Measurements from ENCODE around the gene CD180.

CD180 gene

DNA sequence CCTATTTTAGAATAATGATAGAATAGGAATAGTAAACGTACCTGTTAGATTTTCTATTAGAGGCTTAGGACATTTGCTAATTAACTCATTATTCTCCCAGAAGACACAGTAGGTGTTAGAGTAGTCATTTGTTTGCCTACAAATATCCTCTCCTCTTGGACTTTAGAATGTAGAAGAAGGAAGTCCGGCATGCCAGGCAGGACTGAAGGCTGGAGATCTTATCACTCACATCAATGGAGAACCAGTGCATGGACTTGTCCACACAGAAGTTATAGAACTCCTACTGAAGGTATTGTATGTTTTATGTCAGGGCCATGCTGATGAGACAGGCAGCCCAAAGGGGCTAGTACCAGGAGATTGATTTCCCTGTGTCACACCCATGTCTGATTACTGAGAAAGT is 43.3 kb downstream of the CD180 start:
- H3K79me2 ChIP-seq, result peaks cover 2% of the 10 kb centered on the region
- H3K9ac ChIP-seq, result no peak overlapping the region
- no peak overlapping the region for H2AFZ ChIP-seq
- no peaks in the 10 kb centered on the region for H3K27me3 ChIP-seq (ENCODE audit: control insufficient read depth, insufficient read depth, low read length)
- H3K4me3 ChIP-seq (ENCODE audit: low read depth, low read length), result no peak overlapping the region
- no peaks in the 10 kb centered on the region for H3K9me3 ChIP-seq (ENCODE audit: control insufficient read depth, low read length)
- TF ChIP-seq, protein P1, sequence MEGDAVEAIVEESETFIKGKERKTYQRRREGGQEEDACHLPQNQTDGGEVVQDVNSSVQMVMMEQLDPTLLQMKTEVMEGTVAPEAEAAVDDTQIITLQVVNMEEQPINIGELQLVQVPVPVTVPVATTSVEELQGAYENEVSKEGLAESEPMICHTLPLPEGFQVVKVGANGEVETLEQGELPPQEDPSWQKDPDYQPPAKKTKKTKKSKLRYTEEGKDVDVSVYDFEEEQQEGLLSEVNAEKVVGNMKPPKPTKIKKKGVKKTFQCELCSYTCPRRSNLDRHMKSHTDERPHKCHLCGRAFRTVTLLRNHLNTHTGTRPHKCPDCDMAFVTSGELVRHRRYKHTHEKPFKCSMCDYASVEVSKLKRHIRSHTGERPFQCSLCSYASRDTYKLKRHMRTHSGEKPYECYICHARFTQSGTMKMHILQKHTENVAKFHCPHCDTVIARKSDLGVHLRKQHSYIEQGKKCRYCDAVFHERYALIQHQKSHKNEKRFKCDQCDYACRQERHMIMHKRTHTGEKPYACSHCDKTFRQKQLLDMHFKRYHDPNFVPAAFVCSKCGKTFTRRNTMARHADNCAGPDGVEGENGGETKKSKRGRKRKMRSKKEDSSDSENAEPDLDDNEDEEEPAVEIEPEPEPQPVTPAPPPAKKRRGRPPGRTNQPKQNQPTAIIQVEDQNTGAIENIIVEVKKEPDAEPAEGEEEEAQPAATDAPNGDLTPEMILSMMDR (IDR thresholded peaks at IDR 0.05), result no peak
- no peak overlapping the region for H3K4me2 ChIP-seq (ENCODE audit: low read length)
- peaks cover 19% of the 10 kb centered on the region for H3K4me1 ChIP-seq
- no peaks in the 10 kb centered on the region for H3K36me3 ChIP-seq (ENCODE audit: control insufficient read depth, insufficient read depth, low read length)
- no peak overlapping the region for H3K27ac ChIP-seq

DNA sequence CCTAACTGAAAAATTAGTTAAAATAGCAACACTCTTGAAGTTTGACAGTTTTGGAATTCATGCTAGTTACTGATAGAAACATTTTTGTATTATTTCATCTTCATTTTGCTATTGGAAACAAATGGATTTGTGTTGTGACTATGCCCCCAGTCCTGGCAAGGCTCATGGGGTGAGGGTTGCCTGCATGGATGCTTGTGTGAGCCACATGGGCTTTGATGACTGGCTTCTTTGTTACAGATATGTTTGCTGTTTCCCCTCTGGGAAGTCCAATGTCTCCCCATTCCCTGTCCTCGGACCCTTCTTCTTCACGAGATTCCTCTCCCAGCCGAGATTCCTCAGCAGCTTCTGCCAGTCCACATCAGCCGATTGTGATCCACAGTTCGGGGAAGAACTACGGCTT is 44.2 kb downstream of the CD180 start:
- Histone ChIP-seq H3K4me1 (peaks cover 19% of the 10 kb centered on the region), H3K79me2 (peaks cover 2% of the 10 kb centered on the region), H3K27me3 (ENCODE audit: control insufficient read depth, insufficient read depth, low read length) (no peaks in the 10 kb centered on the region), H3K9ac (no peak overlapping the region), H3K4me2 (ENCODE audit: low read length) (no peak overlapping the region), H3K4me3 (ENCODE audit: low read depth, low read length) (no peak overlapping the region), H3K27ac (no peak overlapping the region), H3K9me3 (ENCODE audit: control insufficient read depth, low read length) (no peaks in the 10 kb centered on the region), H2AFZ (no peak overlapping the region), H3K36me3 (ENCODE audit: control insufficient read depth, insufficient read depth, low read length) (no peaks in the 10 kb centered on the region)
- TF ChIP-seq, protein P1 (IDR thresholded peaks at IDR 0.05), result no peak

DNA sequence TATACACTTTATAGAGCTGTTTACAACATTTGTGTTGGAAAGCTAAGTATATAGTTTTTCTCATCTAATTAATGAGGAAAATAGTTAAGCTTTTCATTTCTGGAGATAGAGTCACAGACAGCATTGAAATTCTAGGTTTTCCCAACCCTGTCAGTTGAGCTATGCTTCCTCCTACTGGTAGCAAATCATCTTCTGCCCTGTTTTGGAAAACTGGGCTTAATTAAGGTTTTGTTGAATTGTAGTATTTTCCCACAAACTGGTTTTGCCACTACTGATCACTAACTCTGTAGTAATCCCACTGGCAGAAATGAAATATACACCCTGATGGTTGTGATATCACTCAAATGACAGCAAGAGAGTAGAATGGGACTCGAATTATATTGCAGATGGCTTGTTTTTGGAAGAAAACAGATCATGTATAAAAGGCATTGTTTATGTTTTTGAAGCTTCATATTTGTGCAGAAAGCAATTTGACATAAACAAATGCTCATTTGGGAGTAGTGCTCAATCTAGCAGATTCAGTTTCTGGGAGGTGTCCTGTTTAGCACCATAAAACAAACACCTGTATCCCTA is 46.6 kb downstream of the CD180 start:
- Histone ChIP-seq H3K9ac (no peak overlapping the region), H3K36me3 (ENCODE audit: control insufficient read depth, insufficient read depth, low read length) (no peaks in the 10 kb centered on the region), H2AFZ (no peak overlapping the region), H3K4me1 (peaks cover 19% of the 10 kb centered on the region), H3K4me2 (ENCODE audit: low read length) (no peak overlapping the region), H3K9me3 (ENCODE audit: control insufficient read depth, low read length) (no peaks in the 10 kb centered on the region), H3K27ac (no peak overlapping the region), H3K79me2 (peaks cover under 1% of the 10 kb centered on the region), H3K27me3 (ENCODE audit: control insufficient read depth, insufficient read depth, low read length) (no peaks in the 10 kb centered on the region), H3K4me3 (ENCODE audit: low read depth, low read length) (no peak overlapping the region)
- TF ChIP-seq, protein P1 (IDR thresholded peaks at IDR 0.05), result peak; percentile 37

DNA sequence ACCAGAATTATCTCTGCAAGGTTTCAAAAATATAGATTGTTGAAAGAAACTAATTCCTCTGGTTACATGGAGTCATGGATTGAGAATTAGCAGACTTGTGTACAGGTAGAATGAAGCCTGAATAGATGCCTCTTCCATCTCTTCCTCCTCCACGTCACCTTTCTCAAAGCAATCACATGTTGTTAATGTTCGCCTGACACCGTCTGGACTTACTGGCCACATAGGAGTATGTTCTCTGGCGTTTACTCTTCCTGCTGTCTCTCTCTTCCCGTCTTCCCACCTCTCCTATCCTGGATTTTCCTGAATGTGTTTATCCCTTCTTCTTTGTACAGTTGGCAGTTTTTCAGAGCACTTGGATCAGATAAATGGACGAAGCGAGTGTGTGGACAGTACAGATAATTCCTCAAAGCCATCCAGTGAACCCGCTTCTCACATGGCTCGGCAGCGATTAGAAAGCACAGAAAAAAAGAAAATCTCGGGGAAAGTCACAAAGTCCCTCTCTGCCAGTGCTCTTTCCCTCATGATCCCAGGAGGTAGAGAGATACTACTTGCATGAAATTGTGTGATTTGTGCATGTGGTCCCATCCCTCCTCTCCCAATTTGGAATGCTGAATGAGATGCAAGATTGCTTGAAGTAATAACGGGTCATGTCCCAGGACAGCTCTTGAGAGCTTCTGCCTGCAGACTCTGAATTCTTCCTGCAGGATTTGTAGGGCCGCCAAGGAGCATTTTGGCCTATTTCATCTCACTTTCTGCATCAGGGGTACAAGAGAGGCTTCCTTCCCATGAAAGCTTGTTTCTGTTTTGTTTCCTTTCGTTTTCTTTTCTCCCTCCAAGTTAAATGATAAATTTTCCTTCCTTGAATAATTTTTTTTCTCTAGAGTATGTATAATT is 47.3 kb downstream of the CD180 start:
- H3K9me3 ChIP-seq (ENCODE audit: control insufficient read depth, low read length), result no peaks in the 10 kb centered on the region
- H3K9ac ChIP-seq, result no peak overlapping the region
- H2AFZ ChIP-seq, result peak overlapping the region; percentile 13
- no peak overlapping the region for H3K4me3 ChIP-seq (ENCODE audit: low read depth, low read length)
- no peaks in the 10 kb centered on the region for H3K36me3 ChIP-seq (ENCODE audit: control insufficient read depth, insufficient read depth, low read length)
- H3K27ac ChIP-seq, result no peak overlapping the region
- H3K4me1 ChIP-seq, result peaks cover 19% of the 10 kb centered on the region
- H3K79me2 ChIP-seq, result peaks cover 3% of the 10 kb centered on the region
- H3K27me3 ChIP-seq (ENCODE audit: control insufficient read depth, insufficient read depth, low read length), result no peaks in the 10 kb centered on the region
- H3K4me2 ChIP-seq (ENCODE audit: low read length), result no peak overlapping the region
- TF ChIP-seq, protein P1 (IDR thresholded peaks at IDR 0.05), result no peak

All from parathyroid adenoma (tissue), 2 donors.